Epithelial cell of esophagus (primary cell): ENCODE measurements around the gene USP12.

Source experiments
- DNase-seq: peaks from one replicate; pipeline ENCODE4 v3.0.0; 2010; ENCODE audit warnings: low read depth
- H3K4me3 ChIP-seq: 2 replicates; pipeline ENCODE4 v1.5.1; 2011; ENCODE audit warnings: mild to moderate bottlenecking, low read length, control low read depth
- TF ChIP-seq, protein P1 (sequence below): IDR thresholded peaks from 2 replicates; pipeline ENCODE4 v1.5.1; 2011; ENCODE audit warnings: low read depth, mild to moderate bottlenecking, low read length, control low read depth, inconsistent platforms; ENCODE audit not compliant: insufficient read depth; ENCODE audit errors: missing control alignments

USP12 gene

GRCh38 chr13:27171827-27172494 lies 350 bp upstream of the USP12 start:
- TF ChIP-seq, protein P1, sequence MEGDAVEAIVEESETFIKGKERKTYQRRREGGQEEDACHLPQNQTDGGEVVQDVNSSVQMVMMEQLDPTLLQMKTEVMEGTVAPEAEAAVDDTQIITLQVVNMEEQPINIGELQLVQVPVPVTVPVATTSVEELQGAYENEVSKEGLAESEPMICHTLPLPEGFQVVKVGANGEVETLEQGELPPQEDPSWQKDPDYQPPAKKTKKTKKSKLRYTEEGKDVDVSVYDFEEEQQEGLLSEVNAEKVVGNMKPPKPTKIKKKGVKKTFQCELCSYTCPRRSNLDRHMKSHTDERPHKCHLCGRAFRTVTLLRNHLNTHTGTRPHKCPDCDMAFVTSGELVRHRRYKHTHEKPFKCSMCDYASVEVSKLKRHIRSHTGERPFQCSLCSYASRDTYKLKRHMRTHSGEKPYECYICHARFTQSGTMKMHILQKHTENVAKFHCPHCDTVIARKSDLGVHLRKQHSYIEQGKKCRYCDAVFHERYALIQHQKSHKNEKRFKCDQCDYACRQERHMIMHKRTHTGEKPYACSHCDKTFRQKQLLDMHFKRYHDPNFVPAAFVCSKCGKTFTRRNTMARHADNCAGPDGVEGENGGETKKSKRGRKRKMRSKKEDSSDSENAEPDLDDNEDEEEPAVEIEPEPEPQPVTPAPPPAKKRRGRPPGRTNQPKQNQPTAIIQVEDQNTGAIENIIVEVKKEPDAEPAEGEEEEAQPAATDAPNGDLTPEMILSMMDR = no peak
- peak; percentile 92 for DNase-seq

GRCh38 chr13:27170516-27171243 lies 931 bp downstream of the USP12 start:
- peak overlapping the region; percentile 69 for H3K4me3 ChIP-seq
- DNase-seq = peak; percentile 37
- TF ChIP-seq, protein P1 = no peak

More at GRCh38 chr13:27171827-27172494, 350 bp upstream of the USP12 start:
- H3K4me3 ChIP-seq = peak overlapping the region; percentile 52

DNA sequence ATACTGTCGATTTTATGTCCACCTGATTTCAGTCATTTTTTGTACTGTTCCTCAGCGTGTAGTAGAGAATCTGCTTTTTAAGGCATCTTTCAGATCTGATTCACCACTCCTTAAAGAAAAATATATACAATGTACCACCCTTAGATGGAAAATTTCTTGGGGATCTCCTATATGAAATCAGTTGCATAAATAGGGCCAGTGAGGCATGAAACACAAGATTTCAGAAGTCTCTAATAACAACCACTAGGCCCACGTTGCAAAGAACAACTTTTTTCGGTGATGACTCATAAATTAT lies 1.4 kb downstream of the USP12 start:
- peak overlapping the region; percentile 69 for H3K4me3 ChIP-seq
- DNase-seq = peak; percentile 66
- TF ChIP-seq, protein P1 = no peak

GRCh38 chr13:27168906-27169657 lies 2.5 kb downstream of the USP12 start:
- DNase-seq = peak; percentile 40
- TF ChIP-seq, protein P1 = no peak
- no peak overlapping the region for H3K4me3 ChIP-seq

DNA sequence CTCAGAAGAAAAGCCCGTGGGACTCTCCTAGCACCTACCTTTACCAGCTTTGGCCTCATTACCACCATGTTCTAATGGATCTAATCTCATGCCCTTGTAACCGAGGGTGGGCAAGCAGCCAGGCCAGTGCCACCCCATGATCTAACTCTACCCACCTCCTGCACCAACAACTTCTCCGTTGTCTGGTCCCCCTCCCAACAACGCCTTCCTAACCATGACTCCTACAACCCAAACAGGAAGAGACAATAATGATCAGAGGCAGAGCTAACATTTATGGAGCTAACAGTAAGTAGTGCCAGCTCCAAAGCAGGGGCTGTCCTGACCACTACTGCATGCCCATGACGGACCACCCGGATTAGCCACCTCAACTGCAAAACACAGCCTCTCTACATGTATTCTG lies 3.5 kb downstream of the USP12 start:
- H3K4me3 ChIP-seq = no peak overlapping the region
- TF ChIP-seq, protein P1 = no peak

GRCh38 chr13:27166313-27166712 lies 5.3 kb downstream of the USP12 start:
- TF ChIP-seq, protein P1 = no peak
- DNase-seq = no peak
- no peak overlapping the region for H3K4me3 ChIP-seq

More for the DNA sequence above, 3.5 kb downstream of the USP12 start:
- DNase-seq = no peak
